GM18526 (cell line): ENCODE data around the gene SVIL.

Source experiments
- POLR2A ChIP-seq: IDR thresholded peaks from 3 replicates; pipeline ENCODE4 v1.6.1; 2011; ENCODE audit not compliant: insufficient read length; ENCODE audit errors: extremely low read depth

Gene SVIL

GRCh38 chr10:29452546-29452945 is 182.2 kb downstream of the SVIL start:
- TF ChIP-seq POLR2A = no peak

GRCh38 chr10:29451946-29452345 is 182.8 kb downstream of the SVIL start:
- no peak for TF ChIP-seq POLR2A

GRCh38 chr10:29450405-29450804 is 184.4 kb downstream of the SVIL start:
- no peak for TF ChIP-seq POLR2A

- no peak for TF ChIP-seq POLR2A
These were observed 186.6 kb downstream of the SVIL start for GRCh38 chr10:29448125-29448524.

- TF ChIP-seq POLR2A = no peak
These were observed 188.4 kb downstream of the SVIL start for GRCh38 chr10:29446327-29446726.

GRCh38 chr10:29443745-29444523 is 190.8 kb downstream of the SVIL start:
- no peak for TF ChIP-seq POLR2A

- no peak for TF ChIP-seq POLR2A
These were observed 193.8 kb downstream of the SVIL start for GRCh38 chr10:29440981-29441380.

GRCh38 chr10:29438271-29438670 is 196.5 kb downstream of the SVIL start:
- no peak for TF ChIP-seq POLR2A

- no peak for TF ChIP-seq POLR2A
These were observed 196.9 kb downstream of the SVIL start for GRCh38 chr10:29437871-29438270.

- TF ChIP-seq POLR2A = no peak
These were observed 198.8 kb downstream of the SVIL start for GRCh38 chr10:29435809-29436501.

GRCh38 chr10:29434111-29434510 is 200.7 kb downstream of the SVIL start:
- TF ChIP-seq POLR2A = no peak

- TF ChIP-seq POLR2A = no peak
These were observed 203.1 kb downstream of the SVIL start for GRCh38 chr10:29431711-29432110.

- TF ChIP-seq POLR2A = no peak
These were observed 204.7 kb downstream of the SVIL start for GRCh38 chr10:29430101-29430500.

- TF ChIP-seq POLR2A = no peak
These were observed 206.3 kb downstream of the SVIL start for GRCh38 chr10:29428486-29428885.

GRCh38 chr10:29427667-29428066 is 207.1 kb downstream of the SVIL start:
- no peak for TF ChIP-seq POLR2A

- TF ChIP-seq POLR2A = no peak
These were observed 208.4 kb downstream of the SVIL start for GRCh38 chr10:29426420-29426819.
